GM18511 (cell line): ENCODE results near the gene CFAP92.
"Not testable (repeated sequence)": the region's sequence is repeated elsewhere in the genome, so short reads cannot be mapped to it uniquely, and the experiment has no call there.

Experiments
- ATAC-seq: cut with Tn5 transposase; IDR thresholded peaks from one replicate; pipeline ENCODE4 v1.9.1; 2021; ENCODE audit warnings: mild to moderate bottlenecking, moderate library complexity; ENCODE audit not compliant: unreplicated experiment

The CFAP92 gene

GRCh38 chr3:128945041-128945877 lies 48.6 kb downstream of the CFAP92 start:
- no peak for ATAC-seq

- no peak for ATAC-seq
Observed at GRCh38 chr3:128942161-128942952, 51.5 kb downstream of the CFAP92 start.

GRCh38 chr3:128940252-128940651 lies 53.6 kb downstream of the CFAP92 start:
- no peak for ATAC-seq

GRCh38 chr3:128936341-128936740 lies 57.5 kb downstream of the CFAP92 start:
- no peak for ATAC-seq

GRCh38 chr3:128935922-128936321 lies 58.0 kb downstream of the CFAP92 start:
- no peak for ATAC-seq

- no peak for ATAC-seq
Observed at GRCh38 chr3:128933922-128934253, 60.0 kb downstream of the CFAP92 start.

GRCh38 chr3:128933213-128933921 lies 60.5 kb downstream of the CFAP92 start:
- no peak for ATAC-seq

- no peak for ATAC-seq
Observed at GRCh38 chr3:128932516-128933212, 61.2 kb downstream of the CFAP92 start.

GRCh38 chr3:128931046-128931445 lies 62.8 kb downstream of the CFAP92 start:
- ATAC-seq = no peak

GRCh38 chr3:128929364-128929763 lies 64.5 kb downstream of the CFAP92 start:
- no peak for ATAC-seq

- not testable (repeated sequence) for ATAC-seq
Observed at GRCh38 chr3:128923986-128924385, 69.9 kb downstream of the CFAP92 start.

GRCh38 chr3:128923576-128923975 lies 70.3 kb downstream of the CFAP92 start:
- ATAC-seq = no peak

- ATAC-seq = no peak
Observed at GRCh38 chr3:128922804-128923459, 70.9 kb downstream of the CFAP92 start.

- no peak for ATAC-seq
Observed at GRCh38 chr3:128919988-128920387, 73.9 kb downstream of the CFAP92 start.

- no peak for ATAC-seq
Observed at GRCh38 chr3:128917291-128917690, 76.6 kb downstream of the CFAP92 start.

- no peak for ATAC-seq
Observed at GRCh38 chr3:128914966-128915645, 78.8 kb downstream of the CFAP92 start.

- no peak for ATAC-seq
Observed at GRCh38 chr3:128911911-128912310, 82.0 kb downstream of the CFAP92 start.

GRCh38 chr3:128910006-128910405 lies 83.9 kb downstream of the CFAP92 start:
- ATAC-seq = no peak

GRCh38 chr3:128908951-128909350 lies 84.9 kb downstream of the CFAP92 start:
- ATAC-seq = no peak
